Keratinocyte (primary cell): ENCODE results near the gene CLEC18C. TPM values are rescaled to one million over a fixed set of nuclear protein-coding genes. Genes with fewer than 3 reads are reported as not detected.
"Not testable (repeated sequence)": the region's sequence is repeated elsewhere in the genome, so short reads cannot be mapped to it uniquely, and the experiment has no call there.

ENCODE experiments used
- DNase-seq: peaks from one replicate; pipeline ENCODE4 v3.0.0-alpha.2; 2011; ENCODE audit warnings: low read depth, missing footprints, low spot score
- FAIRE-seq: peaks from 2 replicates; lab custom pipeline; 2011; peaks lifted over from hg19 to GRCh38; lab: Jason Lieb, UNC
- H2AFZ ChIP-seq: 2 replicates; pipeline ENCODE4 v1.6.0; 2012; ENCODE audit warnings: low read length, control low read depth, inconsistent platforms; ENCODE audit not compliant: control insufficient read depth
- H3K27ac ChIP-seq: 2 replicates; pipeline ENCODE4 v1.5.1; 2011; ENCODE audit warnings: low read length; ENCODE audit not compliant: control insufficient read depth, insufficient read depth
- H3K27me3 ChIP-seq: 3 replicates; pipeline ENCODE4 v1.6.0; 2011; ENCODE audit warnings: low read length; ENCODE audit not compliant: control insufficient read depth, insufficient read depth; ENCODE audit errors: extremely low read depth
- H3K36me3 ChIP-seq, 2 experiments: 2 replicates in 1 of 2; 3 replicates in 1 of 2; pipeline ENCODE4 v1.5.1; 2011; ENCODE audit warnings: low read length in 2 of 2, mild to moderate bottlenecking in 1 of 2; ENCODE audit not compliant: control insufficient read depth in 2 of 2, insufficient read depth in 2 of 2; ENCODE audit errors: extremely low read depth in 1 of 2
- H3K4me1 ChIP-seq: 3 replicates; pipeline ENCODE4 v1.5.1; 2011; ENCODE audit warnings: low read length; ENCODE audit not compliant: control insufficient read depth, insufficient read depth; ENCODE audit errors: extremely low read depth
- H3K4me2 ChIP-seq: 3 replicates; pipeline ENCODE4 v1.6.0; 2011; ENCODE audit warnings: low read depth, low read length; ENCODE audit not compliant: control insufficient read depth, insufficient read depth; ENCODE audit errors: extremely low read depth
- H3K4me3 ChIP-seq, 3 experiments: fragments of 200-600 bp in 1 of 3; sonication (generic) in 1 of 3; 2 replicates in 2 of 3; 3 replicates in 1 of 3; pipeline ENCODE4 v1.5.1; 2011 to 2016; ENCODE audit warnings: low read length in 3 of 3, mild to moderate bottlenecking in 3 of 3, control low read depth in 2 of 3, inconsistent platforms in 1 of 3, low read depth in 1 of 3, mixed read lengths in 1 of 3, mixed run types in 1 of 3, moderate library complexity in 1 of 3; ENCODE audit not compliant: control insufficient read depth in 2 of 3, insufficient read depth in 2 of 3; ENCODE audit errors: extremely low read depth in 1 of 3
- H3K79me2 ChIP-seq: 2 replicates; pipeline ENCODE4 v1.6.0; 2012; ENCODE audit warnings: low read length; ENCODE audit not compliant: control insufficient read depth, insufficient read depth
- H3K9ac ChIP-seq: 3 replicates; pipeline ENCODE4 v1.6.0; 2011; ENCODE audit warnings: low read length; ENCODE audit not compliant: control insufficient read depth, insufficient read depth; ENCODE audit errors: extremely low read depth
- H3K9me1 ChIP-seq: 3 replicates; pipeline ENCODE4 v1.6.0; 2011; ENCODE audit warnings: low read length; ENCODE audit not compliant: control insufficient read depth, insufficient read depth; ENCODE audit errors: extremely low read depth
- H3K9me3 ChIP-seq: 2 replicates; pipeline ENCODE4 v1.5.1; 2012; ENCODE audit warnings: low read depth, low read length; ENCODE audit not compliant: control insufficient read depth
- H4K20me1 ChIP-seq: 3 replicates; pipeline ENCODE4 v1.6.0; 2011; ENCODE audit warnings: low read length; ENCODE audit not compliant: control insufficient read depth, insufficient read depth; ENCODE audit errors: extremely low read depth
- dilution Hi-C: fragments of 300-500 bp; cut with MboI; formaldehyde crosslinking; loops from one replicate; pipeline ENCODE4 v1.7.0; 2020; ENCODE audit warnings: low sequenced_read_pairs; ENCODE audit not compliant: extremely low pct_ligation_motif_present
- polyA plus RNA-seq, 5 experiments: library from polyadenylated mRNA; depleted of rRNA in 3 of 5; stranded (reverse) in 3 of 5; stranded (forward) in 1 of 5; unstranded in 1 of 5; fragments of >200 nt; gene quantifications; 1 replicate in 1 of 5; 2 replicates in 3 of 5; 3 replicates in 1 of 5; pipeline versions ENCODE4 v1.2.1 to v1.2.3, GENCODE V29; 2011 to 2012; ENCODE audit warnings: missing spikeins in 2 of 5, low read depth in 1 of 5, low replicate concordance in 1 of 5

The CLEC18C gene
- polyA plus RNA-seq, 1 donor (not counting 4 experiments of a cell fraction or from before 2014, with no cell fraction given) = not detected

GRCh38 chr16:70222574-70222973, 49.0 kb downstream of the CLEC18C start:
- H3K4me1 ChIP-seq, dilution Hi-C loops, H3K9me1 ChIP-seq, H3K27ac ChIP-seq, H3K9ac ChIP-seq, H4K20me1 ChIP-seq, DNase-seq, H3K9me3 ChIP-seq, H3K36me3 ChIP-seq, H3K4me2 ChIP-seq, H3K4me3 ChIP-seq, H3K79me2 ChIP-seq, FAIRE-seq, H3K27me3 ChIP-seq, H2AFZ ChIP-seq: not testable (repeated sequence)

GRCh38 chr16:70223216-70223615, 49.6 kb downstream of the CLEC18C start:
- DNase-seq, FAIRE-seq: not testable (repeated sequence)

GRCh38 chr16:70223971-70224513, 50.5 kb downstream of the CLEC18C start:
- H3K9me1 ChIP-seq, H3K4me3 ChIP-seq, H3K27ac ChIP-seq, dilution Hi-C loops, H3K36me3 ChIP-seq, H3K4me2 ChIP-seq, H2AFZ ChIP-seq, H3K27me3 ChIP-seq, H4K20me1 ChIP-seq, H3K79me2 ChIP-seq, DNase-seq, H3K4me1 ChIP-seq, H3K9ac ChIP-seq, H3K9me3 ChIP-seq, FAIRE-seq: not testable (repeated sequence)

More at GRCh38 chr16:70223216-70223615, 49.6 kb downstream of the CLEC18C start:
- H3K79me2 ChIP-seq, H3K9ac ChIP-seq, H3K9me3 ChIP-seq, H3K27ac ChIP-seq, H3K4me2 ChIP-seq, H3K36me3 ChIP-seq, H2AFZ ChIP-seq, H3K9me1 ChIP-seq, dilution Hi-C loops, H3K27me3 ChIP-seq, H3K4me1 ChIP-seq, H3K4me3 ChIP-seq, H4K20me1 ChIP-seq: not testable (repeated sequence)

- DNase-seq, H3K27me3 ChIP-seq, H2AFZ ChIP-seq, H3K79me2 ChIP-seq, H3K9me1 ChIP-seq, H3K36me3 ChIP-seq, H4K20me1 ChIP-seq, dilution Hi-C loops, H3K4me3 ChIP-seq, H3K9me3 ChIP-seq, H3K9ac ChIP-seq, H3K27ac ChIP-seq, FAIRE-seq, H3K4me2 ChIP-seq, H3K4me1 ChIP-seq: not testable (repeated sequence)
Observed at GRCh38 chr16:70224645-70225044, 51.1 kb downstream of the CLEC18C start.

- H3K9me3 ChIP-seq, H3K4me1 ChIP-seq, H3K4me3 ChIP-seq, H4K20me1 ChIP-seq, dilution Hi-C loops, H3K27ac ChIP-seq, H3K36me3 ChIP-seq, H2AFZ ChIP-seq, H3K27me3 ChIP-seq, FAIRE-seq, H3K4me2 ChIP-seq, H3K79me2 ChIP-seq, H3K9me1 ChIP-seq, DNase-seq, H3K9ac ChIP-seq: not testable (repeated sequence)
Observed at GRCh38 chr16:70225430-70225829, 51.8 kb downstream of the CLEC18C start.
